ENCODE measurements around the gene OCRL. TPM values are rescaled to one million over a fixed set of nuclear protein-coding genes. Genes with fewer than 3 reads are reported as not detected.

OCRL gene
- total RNA-seq, 4 donors from 2014 or later: 41.1 to 62.3 (median 59.8) TPM

DNA sequence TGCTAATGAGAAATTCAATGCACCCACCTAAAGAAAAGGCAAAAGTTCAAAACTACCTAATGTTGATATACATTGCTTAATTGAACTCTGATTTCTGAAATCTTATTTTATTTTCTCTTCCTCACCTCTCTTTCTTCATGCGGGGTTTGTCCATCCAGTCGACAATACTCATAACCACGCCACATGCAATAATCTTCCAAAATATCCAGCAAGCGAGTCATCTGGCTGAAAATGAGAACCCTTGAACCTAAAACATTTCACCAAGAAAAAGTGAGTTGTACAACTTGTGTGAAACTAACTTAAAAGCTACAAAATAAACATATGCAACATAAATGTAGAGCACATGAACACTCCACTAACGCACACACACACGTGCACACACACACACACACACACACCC, 43.4 kb upstream of the OCRL start:
- Histone ChIP-seq H3K36me3 (peaks cover 0 to 69% (median 20%) of the 10 kb centered on the region in 4 donors), H3K4me3 (no peak overlapping the region), H3K27ac (replicated peaks in 1 of 4) (no peak overlapping the region), H3K9me3 (no peaks in the 10 kb centered on the region), H3K27me3 (no peaks in the 10 kb centered on the region), H3K4me1 (no peaks in the 10 kb centered on the region)
- intact Hi-C loops (cut with DNase I): no loop called here
- TF ChIP-seq EP300 (IDR thresholded peaks at IDR 0.05): no peak
- TF ChIP-seq POLR2A (IDR thresholded peaks at IDR 0.05; ENCODE audit: low read depth): no peak
- TF ChIP-seq, protein P1, sequence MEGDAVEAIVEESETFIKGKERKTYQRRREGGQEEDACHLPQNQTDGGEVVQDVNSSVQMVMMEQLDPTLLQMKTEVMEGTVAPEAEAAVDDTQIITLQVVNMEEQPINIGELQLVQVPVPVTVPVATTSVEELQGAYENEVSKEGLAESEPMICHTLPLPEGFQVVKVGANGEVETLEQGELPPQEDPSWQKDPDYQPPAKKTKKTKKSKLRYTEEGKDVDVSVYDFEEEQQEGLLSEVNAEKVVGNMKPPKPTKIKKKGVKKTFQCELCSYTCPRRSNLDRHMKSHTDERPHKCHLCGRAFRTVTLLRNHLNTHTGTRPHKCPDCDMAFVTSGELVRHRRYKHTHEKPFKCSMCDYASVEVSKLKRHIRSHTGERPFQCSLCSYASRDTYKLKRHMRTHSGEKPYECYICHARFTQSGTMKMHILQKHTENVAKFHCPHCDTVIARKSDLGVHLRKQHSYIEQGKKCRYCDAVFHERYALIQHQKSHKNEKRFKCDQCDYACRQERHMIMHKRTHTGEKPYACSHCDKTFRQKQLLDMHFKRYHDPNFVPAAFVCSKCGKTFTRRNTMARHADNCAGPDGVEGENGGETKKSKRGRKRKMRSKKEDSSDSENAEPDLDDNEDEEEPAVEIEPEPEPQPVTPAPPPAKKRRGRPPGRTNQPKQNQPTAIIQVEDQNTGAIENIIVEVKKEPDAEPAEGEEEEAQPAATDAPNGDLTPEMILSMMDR (IDR thresholded peaks at IDR 0.05): no peak
- TF ChIP-seq POLR2AphosphoS5 (IDR thresholded peaks at IDR 0.05): no peak
- 83% methylated on average over 6 of the region's 6 CpGs for WGBS
- DNase-seq (ENCODE audit: extremely low spot score): no peak

- TF ChIP-seq POLR2A (IDR thresholded peaks at IDR 0.05; ENCODE audit: low read depth) (no peak), EP300 (IDR thresholded peaks at IDR 0.05) (no peak)
- intact Hi-C loops (cut with DNase I): no loop called here
- 61% methylated on average over 3 of the region's 3 CpGs for WGBS
These were observed 42.8 kb upstream of the OCRL start for GRCh38 chrX:129497146-129497843.

DNA sequence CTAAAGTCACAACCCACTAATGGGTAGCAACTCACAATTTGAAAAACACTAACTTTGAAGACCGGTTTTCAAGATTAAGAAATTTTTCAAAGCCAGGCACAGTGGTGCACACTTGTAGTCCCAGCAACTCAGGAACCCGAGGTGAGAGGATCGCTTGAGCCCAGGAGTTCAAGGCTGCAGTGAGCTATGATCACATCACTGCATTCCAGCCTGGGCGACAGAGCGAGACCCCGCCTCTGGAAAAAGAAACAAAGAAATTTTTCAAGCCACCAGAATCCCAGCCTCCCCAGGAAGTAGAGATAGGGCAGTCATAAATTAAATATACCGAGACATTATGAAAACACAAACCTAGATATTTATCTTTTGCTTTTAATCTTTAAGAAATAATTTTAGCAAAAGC, 29.7 kb upstream of the OCRL start:
- H3K4me1 ChIP-seq: no peaks in the 10 kb centered on the region
- H3K27me3 ChIP-seq: no peaks in the 10 kb centered on the region
- no peak overlapping the region for H3K4me3 ChIP-seq
- no peak for DNase-seq (ENCODE audit: extremely low spot score)
- peaks cover 7 to 58% (median 26%) of the 10 kb centered on the region in 4 donors for H3K36me3 ChIP-seq
- intact Hi-C loops (cut with DNase I): no loop called here
- H3K9me3 ChIP-seq: no peaks in the 10 kb centered on the region
- 80% methylated on average over 7 of the region's 7 CpGs for WGBS
- no peak overlapping the region for H3K27ac ChIP-seq (replicated peaks in 1 of 4)
- TF ChIP-seq, protein P1 (IDR thresholded peaks at IDR 0.05): no peak
- no peak for TF ChIP-seq POLR2AphosphoS5 (IDR thresholded peaks at IDR 0.05)
- no peak for TF ChIP-seq POLR2A (IDR thresholded peaks at IDR 0.05; ENCODE audit: low read depth)
- no peak for TF ChIP-seq EP300 (IDR thresholded peaks at IDR 0.05)

More at GRCh38 chrX:129497146-129497843, 42.8 kb upstream of the OCRL start:
- no peak for DNase-seq (ENCODE audit: extremely low spot score)
- Histone ChIP-seq H3K27ac (replicated peaks in 1 of 4) (no peak overlapping the region), H3K27me3 (no peaks in the 10 kb centered on the region), H3K36me3 (peaks cover 3 to 74% (median 25%) of the 10 kb centered on the region in 4 donors), H3K4me1 (no peaks in the 10 kb centered on the region), H3K9me3 (no peaks in the 10 kb centered on the region), H3K4me3 (no peak overlapping the region)

DNA sequence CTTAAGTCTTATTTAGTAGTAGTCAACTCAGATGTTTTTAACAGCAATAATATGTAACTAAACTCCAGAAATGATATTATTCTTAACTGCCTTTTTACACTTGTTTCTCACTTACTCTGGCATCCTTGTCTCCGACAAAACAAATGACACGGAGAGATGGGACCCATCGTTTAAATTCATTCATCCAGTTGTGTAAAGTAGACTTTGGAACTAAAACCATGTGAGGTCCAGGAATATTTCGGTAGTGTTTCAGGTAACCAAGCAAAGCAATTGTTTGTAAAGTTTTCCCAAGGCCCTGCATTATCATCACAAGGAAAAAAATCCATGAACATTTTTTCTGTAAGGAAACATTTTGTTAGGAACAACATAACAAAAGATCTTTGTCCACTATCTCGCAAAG, 28.4 kb upstream of the OCRL start:
- H3K4me3 ChIP-seq: no peak overlapping the region
- H3K4me1 ChIP-seq: peaks cover 0 to 4% (median 0%) of the 10 kb centered on the region in 4 donors
- no peaks in the 10 kb centered on the region for H3K9me3 ChIP-seq
- no peak overlapping the region for H3K27ac ChIP-seq (replicated peaks in 1 of 4)
- intact Hi-C loops (cut with DNase I): no loop called here
- H3K36me3 ChIP-seq: peaks cover 10 to 50% (median 25%) of the 10 kb centered on the region in 4 donors
- 69% methylated on average over 5 of the region's 5 CpGs for WGBS
- TF ChIP-seq POLR2A (IDR thresholded peaks at IDR 0.05; ENCODE audit: low read depth) (no peak), EP300 (IDR thresholded peaks at IDR 0.05) (no peak), POLR2AphosphoS5 (IDR thresholded peaks at IDR 0.05) (no peak)
- TF ChIP-seq, protein P1 (IDR thresholded peaks at IDR 0.05): no peak
- DNase-seq (ENCODE audit: extremely low spot score): no peak
- no peaks in the 10 kb centered on the region for H3K27me3 ChIP-seq

- no peaks in the 10 kb centered on the region for H3K9me3 ChIP-seq
- H3K4me3 ChIP-seq: no peak overlapping the region
- intact Hi-C loops (cut with DNase I): no loop called here
- no peak overlapping the region for H3K27ac ChIP-seq (replicated peaks in 1 of 4)
- no peak for DNase-seq (ENCODE audit: extremely low spot score)
- H3K4me1 ChIP-seq: peaks cover 0 to 7% (median 5%) of the 10 kb centered on the region in 4 donors
- 79% methylated on average over 2 of the region's 2 CpGs for WGBS
- H3K36me3 ChIP-seq: peaks cover 8 to 45% (median 24%) of the 10 kb centered on the region in 4 donors
- no peaks in the 10 kb centered on the region for H3K27me3 ChIP-seq
- no peak for TF ChIP-seq POLR2A (IDR thresholded peaks at IDR 0.05; ENCODE audit: low read depth)
- TF ChIP-seq, protein P1 (IDR thresholded peaks at IDR 0.05): no peak
These were observed 27.6 kb upstream of the OCRL start for GRCh38 chrX:129512409-129512808.

Measured in esophagus muscularis mucosa (tissue), 4 donors.